Measurements from ENCODE around the gene PIP5K1C. TPM values are rescaled to one million over a fixed set of nuclear protein-coding genes. Genes with fewer than 3 reads are reported as not detected.

The PIP5K1C gene
- polyA plus RNA-seq, 2 of the 4 experiments (the other 2 are of a cell fraction): 2.6 to 9.3 TPM

GRCh38 chr19:3673506-3674439 lies 26.5 kb downstream of the PIP5K1C start (continued):
- TF ChIP-seq HMGXB4 (CRISPR knock-in tag; IDR thresholded peaks at IDR 0.05; ENCODE audit: borderline replicate concordance): no peak
- TF ChIP-seq MYC (IDR thresholded peaks at IDR 0.05; ENCODE audit: borderline replicate concordance, low read length): no peak
- no peak for TF ChIP-seq JUN (IDR thresholded peaks at IDR 0.05)
- no peak for TF ChIP-seq CTCF (IDR thresholded peaks at IDR 0.05)
- TF ChIP-seq EHF (CRISPR knock-in tag; IDR thresholded peaks at IDR 0.05): no peak
- TF ChIP-seq JUNB (IDR thresholded peaks at IDR 0.05): no peak
- TF ChIP-seq RFX5 (IDR thresholded peaks at IDR 0.05): no peak

DNA sequence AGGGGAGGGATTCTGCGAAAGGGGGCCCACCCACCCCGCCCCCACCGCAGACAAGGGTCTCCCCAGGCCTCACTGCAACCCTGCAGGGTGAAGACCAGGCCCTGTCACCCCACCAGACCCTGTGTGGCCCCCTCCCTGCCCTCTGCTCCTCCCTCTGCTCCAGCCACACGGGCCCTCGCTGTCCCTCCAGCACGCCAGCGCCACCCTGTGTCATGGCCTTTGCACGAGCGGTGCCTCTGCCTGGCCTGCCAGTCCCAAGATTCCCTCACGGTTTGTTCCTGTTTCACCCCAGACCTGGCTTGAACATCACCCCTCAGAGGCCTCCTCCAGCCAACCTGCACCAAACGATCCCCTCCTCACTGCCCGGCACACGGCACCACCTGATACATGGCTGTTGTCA lies 27.3 kb downstream of the PIP5K1C start:
- H3K4me3 ChIP-seq: no peak overlapping the region
- H3K27ac ChIP-seq: no peak overlapping the region
- no peak for TF ChIP-seq HEYL (CRISPR knock-in tag; IDR thresholded peaks at IDR 0.05)
- no peak for TF ChIP-seq CBX2 (IDR thresholded peaks at IDR 0.05; ENCODE audit: borderline replicate concordance, low read depth)
- no peak for TF ChIP-seq PHF8 (IDR thresholded peaks at IDR 0.05; ENCODE audit: borderline replicate concordance, low read depth)
- TF ChIP-seq TP53 (CRISPR knock-in tag; IDR thresholded peaks at IDR 0.05): no peak
- no peak for TF ChIP-seq SMC3 (IDR thresholded peaks at IDR 0.05)
- no peak for TF ChIP-seq JUNB (IDR thresholded peaks at IDR 0.05)
- no peak for TF ChIP-seq CBX8 (IDR thresholded peaks at IDR 0.05)
- no peak for TF ChIP-seq RNF2 (IDR thresholded peaks at IDR 0.05; ENCODE audit: borderline replicate concordance, low read depth)
- TF ChIP-seq TFCP2L1 (CRISPR knock-in tag; IDR thresholded peaks at IDR 0.05): no peak
- no peak for TF ChIP-seq RAD21 (conservative IDR thresholded peaks at IDR 0.05 in 1 of 2, IDR thresholded peaks at IDR 0.05 in 1 of 2)
- no peak for TF ChIP-seq NPAS2 (CRISPR knock-in tag; IDR thresholded peaks at IDR 0.05; ENCODE audit: borderline replicate concordance)
- no peak for TF ChIP-seq KDM5A (IDR thresholded peaks at IDR 0.05)
- TF ChIP-seq, protein P1, sequence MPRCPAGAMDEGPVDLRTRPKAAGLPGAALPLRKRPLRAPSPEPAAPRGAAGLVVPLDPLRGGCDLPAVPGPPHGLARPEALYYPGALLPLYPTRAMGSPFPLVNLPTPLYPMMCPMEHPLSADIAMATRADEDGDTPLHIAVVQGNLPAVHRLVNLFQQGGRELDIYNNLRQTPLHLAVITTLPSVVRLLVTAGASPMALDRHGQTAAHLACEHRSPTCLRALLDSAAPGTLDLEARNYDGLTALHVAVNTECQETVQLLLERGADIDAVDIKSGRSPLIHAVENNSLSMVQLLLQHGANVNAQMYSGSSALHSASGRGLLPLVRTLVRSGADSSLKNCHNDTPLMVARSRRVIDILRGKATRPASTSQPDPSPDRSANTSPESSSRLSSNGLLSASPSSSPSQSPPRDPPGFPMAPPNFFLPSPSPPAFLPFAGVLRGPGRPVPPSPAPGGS (IDR thresholded peaks at IDR 0.05): no peak
- no peak for TF ChIP-seq POLR2AphosphoS2 (conservative IDR thresholded peaks at IDR 0.05; ENCODE audit: low read length)
- no peak for TF ChIP-seq HMGXB4 (CRISPR knock-in tag; IDR thresholded peaks at IDR 0.05; ENCODE audit: borderline replicate concordance)
- DNase-seq (ENCODE audit: low read depth in 1 of 2, low spot score in 1 of 2) (no peak), FAIRE-seq (no peak), ATAC-seq (no peak)
- WGBS (ENCODE audit: missing lambda C conversion rate): 91% methylated on average over 10 of the region's 13 CpGs
- POLR2A ChIA-PET: no interaction called here
- CTCF ChIA-PET: no interaction called here
- peaks cover 19% of the 10 kb centered on the region for H3K4me1 ChIP-seq
- no peaks in the 10 kb centered on the region for H3K9me3 ChIP-seq
- H3K4me2 ChIP-seq: no peak overlapping the region

Data from A549 (cell line).